ENCODE data around the gene FBN1. TPM values are rescaled to one million over a fixed set of nuclear protein-coding genes. Genes with fewer than 3 reads are reported as not detected.

The FBN1 gene
- total and polyA plus RNA-seq, 2 experiments from 2014 or later: 1.9 to 3.8 TPM

- Histone ChIP-seq H3K27me3 (ENCODE audit: insufficient read depth) (peaks cover 65% of the 10 kb centered on the region), H3K9me2 (ENCODE audit: insufficient read depth) (no peaks in the 10 kb centered on the region), H3K79me2 (replicated peaks; ENCODE audit: insufficient read depth) (no peaks in the 10 kb centered on the region), H3F3A (replicated peaks; ENCODE audit: low read depth) (0 out of 2 replicates have a peak, but pooled peaks cover 2% of the 10 kb centered on the region), H3K27ac (ENCODE audit: low read depth) (no peak overlapping the region), H3K36me3 (ENCODE audit: insufficient read depth) (no peaks in the 10 kb centered on the region), H3K4me2 (peak overlapping the region; percentile 92), H4K20me1 (replicated peaks; ENCODE audit: insufficient read depth) (peaks cover 3% of the 10 kb centered on the region), H3K4me1 (ENCODE audit: insufficient read depth) (peaks cover 28% of the 10 kb centered on the region), H3K4me3 (peak overlapping the region; percentile 84), H2AFZ (peak overlapping the region; percentile 100)
- no peak for TF ChIP-seq ZNF114 (CRISPR knock-in tag; IDR thresholded peaks at IDR 0.05)
- no peak for TF ChIP-seq ZNF462 (CRISPR knock-in tag; IDR thresholded peaks at IDR 0.05)
- no peak for TF ChIP-seq STAT1 (IDR thresholded peaks at IDR 0.05; ENCODE audit: unreplicated experiment)
- TF ChIP-seq CREB1 (CRISPR knock-in tag; IDR thresholded peaks at IDR 0.05; ENCODE audit: low read depth): no peak
- TF ChIP-seq NANOG (IDR thresholded peaks at IDR 0.05; ENCODE audit: borderline replicate concordance): no peak
- TF ChIP-seq, protein P1, sequence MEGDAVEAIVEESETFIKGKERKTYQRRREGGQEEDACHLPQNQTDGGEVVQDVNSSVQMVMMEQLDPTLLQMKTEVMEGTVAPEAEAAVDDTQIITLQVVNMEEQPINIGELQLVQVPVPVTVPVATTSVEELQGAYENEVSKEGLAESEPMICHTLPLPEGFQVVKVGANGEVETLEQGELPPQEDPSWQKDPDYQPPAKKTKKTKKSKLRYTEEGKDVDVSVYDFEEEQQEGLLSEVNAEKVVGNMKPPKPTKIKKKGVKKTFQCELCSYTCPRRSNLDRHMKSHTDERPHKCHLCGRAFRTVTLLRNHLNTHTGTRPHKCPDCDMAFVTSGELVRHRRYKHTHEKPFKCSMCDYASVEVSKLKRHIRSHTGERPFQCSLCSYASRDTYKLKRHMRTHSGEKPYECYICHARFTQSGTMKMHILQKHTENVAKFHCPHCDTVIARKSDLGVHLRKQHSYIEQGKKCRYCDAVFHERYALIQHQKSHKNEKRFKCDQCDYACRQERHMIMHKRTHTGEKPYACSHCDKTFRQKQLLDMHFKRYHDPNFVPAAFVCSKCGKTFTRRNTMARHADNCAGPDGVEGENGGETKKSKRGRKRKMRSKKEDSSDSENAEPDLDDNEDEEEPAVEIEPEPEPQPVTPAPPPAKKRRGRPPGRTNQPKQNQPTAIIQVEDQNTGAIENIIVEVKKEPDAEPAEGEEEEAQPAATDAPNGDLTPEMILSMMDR (conservative IDR thresholded peaks at IDR 0.05; ENCODE audit: low read depth in 2 of 2): no peak
- TF ChIP-seq REST (IDR thresholded peaks at IDR 0.05; ENCODE audit: unreplicated experiment): no peak
- TF ChIP-seq, protein P2, sequence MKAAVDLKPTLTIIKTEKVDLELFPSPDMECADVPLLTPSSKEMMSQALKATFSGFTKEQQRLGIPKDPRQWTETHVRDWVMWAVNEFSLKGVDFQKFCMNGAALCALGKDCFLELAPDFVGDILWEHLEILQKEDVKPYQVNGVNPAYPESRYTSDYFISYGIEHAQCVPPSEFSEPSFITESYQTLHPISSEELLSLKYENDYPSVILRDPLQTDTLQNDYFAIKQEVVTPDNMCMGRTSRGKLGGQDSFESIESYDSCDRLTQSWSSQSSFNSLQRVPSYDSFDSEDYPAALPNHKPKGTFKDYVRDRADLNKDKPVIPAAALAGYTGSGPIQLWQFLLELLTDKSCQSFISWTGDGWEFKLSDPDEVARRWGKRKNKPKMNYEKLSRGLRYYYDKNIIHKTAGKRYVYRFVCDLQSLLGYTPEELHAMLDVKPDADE (IDR thresholded peaks at IDR 0.05): no peak
- TF ChIP-seq ZNF331 (CRISPR knock-in tag; IDR thresholded peaks at IDR 0.05; ENCODE audit: low read depth): no peak
- TF ChIP-seq EZH2phosphoT487 (IDR thresholded peaks at IDR 0.05; ENCODE audit: unreplicated experiment): no peak
- TF ChIP-seq POLR2AphosphoS5 (IDR thresholded peaks at IDR 0.05; ENCODE audit: low read depth): no peak
- no peak for TF ChIP-seq EZH2 (IDR thresholded peaks at IDR 0.05; ENCODE audit: low read depth, unreplicated experiment)
- TF ChIP-seq JUNB (IDR thresholded peaks at IDR 0.05; ENCODE audit: unreplicated experiment): no peak
- H3K9me3 Mint-ChIP-seq: no peaks in the 10 kb centered on the region
- no peak overlapping the region for H3K27ac Mint-ChIP-seq
- no peaks in the 10 kb centered on the region for H3K36me3 Mint-ChIP-seq (ENCODE audit: low read depth)
- DNase-seq (ENCODE audit: low spot score) (peak; percentile 73), ATAC-seq (peak; percentile 46)
- peaks cover 25% of the 10 kb centered on the region for H3K27me3 Mint-ChIP-seq (ENCODE audit: insufficient read depth, low read depth, poor library complexity)
- H3K4me3 Mint-ChIP-seq: peak overlapping the region; percentile 65
- peaks cover 24% of the 10 kb centered on the region for H3K4me1 Mint-ChIP-seq
These were observed 517 bp downstream of the FBN1 start for GRCh38 chr15:48644827-48645557.
